ENCODE data around the gene SIGLEC15.

SIGLEC15 gene

DNA sequence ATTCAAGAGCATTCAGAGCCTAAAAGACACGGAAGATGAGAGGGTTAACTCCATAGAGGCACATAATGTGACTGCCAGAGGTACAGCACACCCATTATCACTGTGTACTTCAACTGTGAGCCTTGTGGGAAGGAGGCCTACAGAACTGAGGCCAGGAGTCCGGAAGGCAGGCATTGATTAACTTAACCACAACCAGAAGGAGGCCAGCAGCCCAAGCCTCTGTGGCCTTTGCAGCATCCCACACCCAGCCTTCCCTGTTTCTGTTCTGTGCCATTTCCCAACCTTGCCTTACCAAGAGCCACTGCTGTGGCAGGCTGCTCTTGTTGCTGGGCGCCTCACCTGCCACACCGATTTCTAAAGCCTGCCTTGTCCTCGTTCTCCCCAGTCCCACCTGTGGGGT lies 27.2 kb downstream of the SIGLEC15 start:
- TF ChIP-seq, protein P1, sequence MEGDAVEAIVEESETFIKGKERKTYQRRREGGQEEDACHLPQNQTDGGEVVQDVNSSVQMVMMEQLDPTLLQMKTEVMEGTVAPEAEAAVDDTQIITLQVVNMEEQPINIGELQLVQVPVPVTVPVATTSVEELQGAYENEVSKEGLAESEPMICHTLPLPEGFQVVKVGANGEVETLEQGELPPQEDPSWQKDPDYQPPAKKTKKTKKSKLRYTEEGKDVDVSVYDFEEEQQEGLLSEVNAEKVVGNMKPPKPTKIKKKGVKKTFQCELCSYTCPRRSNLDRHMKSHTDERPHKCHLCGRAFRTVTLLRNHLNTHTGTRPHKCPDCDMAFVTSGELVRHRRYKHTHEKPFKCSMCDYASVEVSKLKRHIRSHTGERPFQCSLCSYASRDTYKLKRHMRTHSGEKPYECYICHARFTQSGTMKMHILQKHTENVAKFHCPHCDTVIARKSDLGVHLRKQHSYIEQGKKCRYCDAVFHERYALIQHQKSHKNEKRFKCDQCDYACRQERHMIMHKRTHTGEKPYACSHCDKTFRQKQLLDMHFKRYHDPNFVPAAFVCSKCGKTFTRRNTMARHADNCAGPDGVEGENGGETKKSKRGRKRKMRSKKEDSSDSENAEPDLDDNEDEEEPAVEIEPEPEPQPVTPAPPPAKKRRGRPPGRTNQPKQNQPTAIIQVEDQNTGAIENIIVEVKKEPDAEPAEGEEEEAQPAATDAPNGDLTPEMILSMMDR (IDR thresholded peaks at IDR 0.05; ENCODE audit: extremely low read depth, insufficient read depth, missing control alignments), result no peak
- in situ Hi-C loops (cut with MboI; ENCODE audit: low pct_unique_long_range_greater_than_20kb, low sequenced_read_pairs, unreplicated experiment), result no loop called here
- DNase-seq (ENCODE audit: low spot score), result no peak

- in situ Hi-C loops (cut with MboI; ENCODE audit: low pct_unique_long_range_greater_than_20kb, low sequenced_read_pairs, unreplicated experiment), result no loop called here
- TF ChIP-seq, protein P1 (IDR thresholded peaks at IDR 0.05; ENCODE audit: extremely low read depth, insufficient read depth, missing control alignments), result no peak
- no peak for DNase-seq (ENCODE audit: low spot score)
These were observed 28.6 kb downstream of the SIGLEC15 start for GRCh38 chr18:45854036-45854586.

GRCh38 chr18:45856531-45856930 lies 31.1 kb downstream of the SIGLEC15 start:
- DNase-seq (ENCODE audit: low spot score), result no peak

GRCh38 chr18:45859334-45859733 lies 33.9 kb downstream of the SIGLEC15 start:
- TF ChIP-seq, protein P1 (IDR thresholded peaks at IDR 0.05; ENCODE audit: extremely low read depth, insufficient read depth, missing control alignments), result no peak
- DNase-seq (ENCODE audit: low spot score), result no peak
- in situ Hi-C loops (cut with MboI; ENCODE audit: low pct_unique_long_range_greater_than_20kb, low sequenced_read_pairs, unreplicated experiment), result no loop called here

More at GRCh38 chr18:45856531-45856930, 31.1 kb downstream of the SIGLEC15 start:
- TF ChIP-seq, protein P1 (IDR thresholded peaks at IDR 0.05; ENCODE audit: extremely low read depth, insufficient read depth, missing control alignments), result no peak
- in situ Hi-C loops (cut with MboI; ENCODE audit: low pct_unique_long_range_greater_than_20kb, low sequenced_read_pairs, unreplicated experiment), result no loop called here

DNA sequence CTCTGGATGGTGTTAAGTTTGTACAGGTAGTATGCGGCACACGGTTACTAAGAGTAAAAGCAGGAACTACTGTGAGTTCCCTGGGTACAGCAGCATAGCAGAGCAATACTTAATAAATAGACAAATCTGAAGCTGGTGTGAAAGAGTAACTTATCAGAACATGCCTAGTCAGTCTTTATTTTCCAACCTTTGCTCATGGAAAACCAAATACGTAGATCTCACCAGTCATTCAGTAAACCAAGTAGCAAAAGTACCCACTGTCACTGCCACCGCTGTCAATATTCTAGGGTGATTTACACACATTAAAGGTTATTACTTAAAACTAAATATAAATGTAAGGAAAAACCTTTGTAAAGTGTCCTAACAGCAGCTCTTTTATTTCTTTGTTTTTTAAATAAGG lies 35.0 kb downstream of the SIGLEC15 start:
- in situ Hi-C loops (cut with MboI; ENCODE audit: low pct_unique_long_range_greater_than_20kb, low sequenced_read_pairs, unreplicated experiment), result no loop called here
- DNase-seq (ENCODE audit: low spot score), result no peak
- TF ChIP-seq, protein P1 (IDR thresholded peaks at IDR 0.05; ENCODE audit: extremely low read depth, insufficient read depth, missing control alignments), result no peak

DNA sequence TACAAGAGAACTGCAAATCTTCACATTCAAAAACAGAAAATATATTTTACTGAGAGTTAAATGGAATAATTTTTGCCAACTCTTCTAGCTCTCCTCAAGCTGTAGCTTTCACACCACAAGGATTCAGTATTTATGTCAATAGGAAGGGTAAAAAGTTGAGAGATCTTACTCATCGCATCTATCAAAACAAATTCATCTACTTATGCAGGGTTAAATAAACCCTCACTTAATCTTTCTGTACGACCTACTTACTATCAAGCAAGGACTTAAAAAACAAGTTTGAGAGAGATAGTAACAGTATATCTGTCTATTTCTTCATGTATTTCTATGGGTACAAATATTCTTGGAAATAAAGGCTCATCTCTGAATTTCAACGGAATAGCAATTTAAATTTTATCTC lies 35.5 kb downstream of the SIGLEC15 start:
- no peak for DNase-seq (ENCODE audit: low spot score)
- in situ Hi-C loops (cut with MboI; ENCODE audit: low pct_unique_long_range_greater_than_20kb, low sequenced_read_pairs, unreplicated experiment), result no loop called here
- TF ChIP-seq, protein P1 (IDR thresholded peaks at IDR 0.05; ENCODE audit: extremely low read depth, insufficient read depth, missing control alignments), result no peak
